ENCODE measurements around the gene NCAPH2. TPM values are rescaled to one million over a fixed set of nuclear protein-coding genes. Genes with fewer than 3 reads are reported as not detected.
A peak's percentile ranks its signal among the peaks of the same experiment; 100 is the strongest.

NCAPH2 gene
- total RNA-seq, 1 donor = 27.5 TPM

- H3K27ac ChIP-seq (ENCODE audit: low read depth, low read length) = no peak overlapping the region
- H3K79me2 ChIP-seq (ENCODE audit: insufficient read depth, low read length) = peaks cover 64% of the 10 kb centered on the region
- no peaks in the 10 kb centered on the region for H3K27me3 ChIP-seq (ENCODE audit: insufficient read depth, low read length)
- peaks cover 36% of the 10 kb centered on the region for H3K36me3 ChIP-seq (ENCODE audit: insufficient read depth, low read length)
- H3K4me2 ChIP-seq (ENCODE audit: insufficient read depth, low read length) = no peak overlapping the region
- peaks cover 59% of the 10 kb centered on the region for H4K20me1 ChIP-seq (ENCODE audit: insufficient read depth, low read length)
- no peak for TF ChIP-seq CTCF (IDR thresholded peaks at IDR 0.05; ENCODE audit: extremely low read depth, low read depth, low read length)
- no peaks in the 10 kb centered on the region for H3K9me3 ChIP-seq (ENCODE audit: low read depth, low read length)
- no peak overlapping the region for H3K4me3 ChIP-seq (ENCODE audit: insufficient read depth, low read length)
- H3K4me1 ChIP-seq (ENCODE audit: insufficient read depth, low read length) = peaks cover 9% of the 10 kb centered on the region
- no peak for DNase-seq (ENCODE audit: insufficient read length, low spot score, missing footprints)
- H2AFZ ChIP-seq (ENCODE audit: low read length) = no peak overlapping the region
Measured at GRCh38 chr22:50468626-50469025, 39.4 kb upstream of the NCAPH2 start.

GRCh38 chr22:50469377-50470305 lies 38.4 kb upstream of the NCAPH2 start:
- H3K4me1 ChIP-seq (ENCODE audit: insufficient read depth, low read length) = peaks cover 13% of the 10 kb centered on the region
- H3K27ac ChIP-seq (ENCODE audit: low read depth, low read length) = no peak overlapping the region
- H4K20me1 ChIP-seq (ENCODE audit: insufficient read depth, low read length) = peaks cover 65% of the 10 kb centered on the region
- peaks cover 72% of the 10 kb centered on the region for H3K79me2 ChIP-seq (ENCODE audit: insufficient read depth, low read length)
- H3K36me3 ChIP-seq (ENCODE audit: insufficient read depth, low read length) = peaks cover 27% of the 10 kb centered on the region
- H3K9me3 ChIP-seq (ENCODE audit: low read depth, low read length) = no peaks in the 10 kb centered on the region
- no peak overlapping the region for H3K4me3 ChIP-seq (ENCODE audit: insufficient read depth, low read length)
- no peaks in the 10 kb centered on the region for H3K27me3 ChIP-seq (ENCODE audit: insufficient read depth, low read length)
- peak; percentile 93 for DNase-seq (ENCODE audit: insufficient read length, low spot score, missing footprints)
- no peak overlapping the region for H2AFZ ChIP-seq (ENCODE audit: low read length)
- no peak overlapping the region for H3K4me2 ChIP-seq (ENCODE audit: insufficient read depth, low read length)
- no peak for TF ChIP-seq CTCF (IDR thresholded peaks at IDR 0.05; ENCODE audit: extremely low read depth, low read depth, low read length)

GRCh38 chr22:50470491-50470890 lies 37.5 kb upstream of the NCAPH2 start:
- no peak overlapping the region for H3K27ac ChIP-seq (ENCODE audit: low read depth, low read length)
- DNase-seq (ENCODE audit: insufficient read length, low spot score, missing footprints) = no peak
- H4K20me1 ChIP-seq (ENCODE audit: insufficient read depth, low read length) = peaks cover 65% of the 10 kb centered on the region
- H3K4me2 ChIP-seq (ENCODE audit: insufficient read depth, low read length) = no peak overlapping the region
- no peaks in the 10 kb centered on the region for H3K27me3 ChIP-seq (ENCODE audit: insufficient read depth, low read length)
- H3K4me3 ChIP-seq (ENCODE audit: insufficient read depth, low read length) = no peak overlapping the region
- peaks cover 19% of the 10 kb centered on the region for H3K36me3 ChIP-seq (ENCODE audit: insufficient read depth, low read length)
- no peak for TF ChIP-seq CTCF (IDR thresholded peaks at IDR 0.05; ENCODE audit: extremely low read depth, low read depth, low read length)
- peaks cover 73% of the 10 kb centered on the region for H3K79me2 ChIP-seq (ENCODE audit: insufficient read depth, low read length)
- H2AFZ ChIP-seq (ENCODE audit: low read length) = no peak overlapping the region
- H3K4me1 ChIP-seq (ENCODE audit: insufficient read depth, low read length) = peaks cover 18% of the 10 kb centered on the region
- H3K9me3 ChIP-seq (ENCODE audit: low read depth, low read length) = no peaks in the 10 kb centered on the region

- Histone ChIP-seq H4K20me1 (ENCODE audit: insufficient read depth, low read length) (peaks cover 65% of the 10 kb centered on the region), H3K36me3 (ENCODE audit: insufficient read depth, low read length) (peaks cover 11% of the 10 kb centered on the region), H3K4me1 (ENCODE audit: insufficient read depth, low read length) (peaks cover 18% of the 10 kb centered on the region), H3K4me2 (ENCODE audit: insufficient read depth, low read length) (no peak overlapping the region), H2AFZ (ENCODE audit: low read length) (no peak overlapping the region), H3K79me2 (ENCODE audit: insufficient read depth, low read length) (peaks cover 73% of the 10 kb centered on the region), H3K9me3 (ENCODE audit: low read depth, low read length) (no peaks in the 10 kb centered on the region), H3K27ac (ENCODE audit: low read depth, low read length) (no peak overlapping the region), H3K4me3 (ENCODE audit: insufficient read depth, low read length) (no peak overlapping the region), H3K27me3 (ENCODE audit: insufficient read depth, low read length) (no peaks in the 10 kb centered on the region)
- TF ChIP-seq CTCF (IDR thresholded peaks at IDR 0.05; ENCODE audit: extremely low read depth, low read depth, low read length) = no peak
- no peak for DNase-seq (ENCODE audit: insufficient read length, low spot score, missing footprints)
Measured at GRCh38 chr22:50471197-50471847, 36.7 kb upstream of the NCAPH2 start.
